Neural progenitor cell (in vitro differentiated cells): ENCODE results near the gene COL23A1. TPM values are rescaled to one million over a fixed set of nuclear protein-coding genes. Genes with fewer than 3 reads are reported as not detected.

Experiments
- DNase-seq: peaks from one replicate; pipeline ENCODE4 v3.0.0-alpha.2; 2016; ENCODE audit warnings: low spot score
- H2AFZ ChIP-seq: fragments of 200-600 bp; sonication (generic); replicated peaks from 2 replicates; pipeline ENCODE4 v1.6.1; 2016; ENCODE audit warnings: antibody characterized with exemption
- H3F3A ChIP-seq: fragments of 200-600 bp; sonication (generic); 2 replicates; pipeline ENCODE4 v1.6.1; 2016; ENCODE audit warnings: antibody characterized with exemption, low read depth
- H3K27ac ChIP-seq: fragments of 200-600 bp; sonication (generic); 2 replicates; pipeline ENCODE4 v1.5.1; 2016; ENCODE audit warnings: mild to moderate bottlenecking
- H3K27me3 ChIP-seq: fragments of 200-600 bp; sonication (generic); 2 replicates; pipeline ENCODE4 v1.6.1; 2016; ENCODE audit warnings: mild to moderate bottlenecking, moderate library complexity
- H3K36me3 ChIP-seq: fragments of 200-600 bp; sonication (generic); 2 replicates; pipeline ENCODE4 v1.5.1; 2016
- H3K4me1 ChIP-seq: fragments of 200-600 bp; sonication (generic); 2 replicates; pipeline ENCODE4 v1.6.1; 2016; ENCODE audit warnings: mixed run types
- H3K4me2 ChIP-seq: fragments of 200-600 bp; sonication (generic); 2 replicates; pipeline ENCODE4 v1.6.1; 2016
- H3K4me3 ChIP-seq: fragments of 200-600 bp; sonication (generic); 2 replicates; pipeline ENCODE4 v1.5.1; 2016
- H3K79me2 ChIP-seq: fragments of 200-600 bp; sonication (generic); 2 replicates; pipeline ENCODE4 v1.6.1; 2016; ENCODE audit warnings: low read depth
- H3K9ac ChIP-seq: fragments of 200-600 bp; sonication (generic); 2 replicates; pipeline ENCODE4 v1.6.1; 2016
- H3K9me3 ChIP-seq: fragments of 200-600 bp; sonication (generic); 2 replicates; pipeline ENCODE4 v1.5.1; 2016; ENCODE audit warnings: low read depth
- H4K20me1 ChIP-seq: fragments of 200-600 bp; sonication (generic); 2 replicates; pipeline ENCODE4 v1.6.1; 2016; ENCODE audit warnings: low read depth
- H3K27ac Mint-ChIP-seq: 3 replicates; pipeline ENCODE4 v1.8.0; 2021; ENCODE audit warnings: mixed read lengths
- H3K27me3 Mint-ChIP-seq: 2 replicates; pipeline ENCODE4 v1.8.0; 2022; ENCODE audit warnings: low read depth, mild to moderate bottlenecking, inconsistent platforms, moderate library complexity, mixed read lengths; ENCODE audit not compliant: insufficient read depth
- H3K36me3 Mint-ChIP-seq: 3 replicates; pipeline ENCODE4 v1.8.0; 2021; ENCODE audit warnings: mixed read lengths
- H3K4me1 Mint-ChIP-seq: 3 replicates; pipeline ENCODE4 v1.8.0; 2021; ENCODE audit warnings: mixed read lengths
- H3K4me3 Mint-ChIP-seq: 3 replicates; pipeline ENCODE4 v1.8.0; 2021; ENCODE audit warnings: mild to moderate bottlenecking, moderate library complexity, mixed read lengths
- H3K9me3 Mint-ChIP-seq: 3 replicates; pipeline ENCODE4 v1.8.0; 2020; ENCODE audit warnings: mixed read lengths
- CTCF ChIP-seq: fragments of 200-600 bp; sonication (generic); IDR thresholded peaks from 2 replicates; pipeline ENCODE4 v1.5.1; 2017; ENCODE audit warnings: antibody characterized with exemption, mild to moderate bottlenecking
- EZH2 ChIP-seq: fragments of 200-600 bp; sonication (generic); IDR thresholded peaks from 2 replicates; pipeline ENCODE4 v1.6.1; 2017; ENCODE audit warnings: antibody characterized with exemption, mild to moderate bottlenecking, moderate library complexity
- EZH2phosphoT487 ChIP-seq: fragments of 200-600 bp; sonication (generic); IDR thresholded peaks from 2 replicates; pipeline ENCODE4 v1.6.1; 2017; ENCODE audit warnings: antibody characterized with exemption
- total RNA-seq: library from RNA; depleted of rRNA; stranded (reverse); fragments of >200 nt; gene quantifications from 2 replicates; pipeline ENCODE4 v1.2.3, GENCODE V29; 2015; ENCODE audit warnings: low replicate concordance

The COL23A1 gene
- total RNA-seq, 1 donor from 2014 or later = not detected

GRCh38 chr5:178273041-178273440 is 317.2 kb downstream of the COL23A1 start:
- Mint-ChIP-seq H3K27me3 (peaks cover 4% of the 10 kb centered on the region), H3K9me3 (peaks cover 7% of the 10 kb centered on the region), H3K4me1 (peaks cover 5% of the 10 kb centered on the region), H3K36me3 (no peaks in the 10 kb centered on the region), H3K4me3 (no peak overlapping the region), H3K27ac (peak overlapping the region; percentile 78)
- Histone ChIP-seq H3K36me3 (no peaks in the 10 kb centered on the region), H3K27me3 (no peaks in the 10 kb centered on the region), H3K79me2 (no peaks in the 10 kb centered on the region), H2AFZ (no peak overlapping the region), H3F3A (no peaks in the 10 kb centered on the region), H3K9me3 (no peaks in the 10 kb centered on the region), H4K20me1 (no peaks in the 10 kb centered on the region), H3K27ac (no peak overlapping the region), H3K4me1 (peaks cover 2% of the 10 kb centered on the region), H3K9ac (no peak overlapping the region), H3K4me3 (no peak overlapping the region), H3K4me2 (no peak overlapping the region)
- no peak for TF ChIP-seq CTCF
- no peak for TF ChIP-seq EZH2phosphoT487
- TF ChIP-seq EZH2 = no peak
- no peak for DNase-seq

- TF ChIP-seq EZH2 (no peak), CTCF (no peak), EZH2phosphoT487 (no peak)
- Histone ChIP-seq H3K4me1 (peaks cover 2% of the 10 kb centered on the region), H3K36me3 (no peaks in the 10 kb centered on the region), H3K4me3 (no peak overlapping the region), H2AFZ (no peak overlapping the region), H3K79me2 (no peaks in the 10 kb centered on the region), H4K20me1 (no peaks in the 10 kb centered on the region), H3K9me3 (no peaks in the 10 kb centered on the region), H3K4me2 (no peak overlapping the region), H3K27me3 (no peaks in the 10 kb centered on the region), H3K9ac (no peak overlapping the region), H3K27ac (no peak overlapping the region), H3F3A (no peaks in the 10 kb centered on the region)
- DNase-seq = no peak
- H3K36me3 Mint-ChIP-seq = no peaks in the 10 kb centered on the region
- no peak overlapping the region for H3K27ac Mint-ChIP-seq
- no peak overlapping the region for H3K4me3 Mint-ChIP-seq
- H3K27me3 Mint-ChIP-seq = peaks cover 4% of the 10 kb centered on the region
- H3K9me3 Mint-ChIP-seq = peaks cover 7% of the 10 kb centered on the region
- peaks cover 5% of the 10 kb centered on the region for H3K4me1 Mint-ChIP-seq
Measured at GRCh38 chr5:178272591-178272990, 317.6 kb downstream of the COL23A1 start.

- Histone ChIP-seq H2AFZ (no peak overlapping the region), H3K27ac (no peak overlapping the region), H3F3A (no peaks in the 10 kb centered on the region), H4K20me1 (no peaks in the 10 kb centered on the region), H3K4me3 (no peak overlapping the region), H3K36me3 (no peaks in the 10 kb centered on the region), H3K9me3 (no peaks in the 10 kb centered on the region), H3K9ac (no peak overlapping the region), H3K4me1 (peaks cover 2% of the 10 kb centered on the region), H3K4me2 (no peak overlapping the region), H3K27me3 (no peaks in the 10 kb centered on the region), H3K79me2 (no peaks in the 10 kb centered on the region)
- peaks cover 6% of the 10 kb centered on the region for H3K27me3 Mint-ChIP-seq
- DNase-seq = no peak
- TF ChIP-seq CTCF = no peak
- TF ChIP-seq EZH2phosphoT487 = no peak
- no peak for TF ChIP-seq EZH2
- no peak overlapping the region for H3K4me3 Mint-ChIP-seq
- no peaks in the 10 kb centered on the region for H3K36me3 Mint-ChIP-seq
- peaks cover 5% of the 10 kb centered on the region for H3K4me1 Mint-ChIP-seq
- no peak overlapping the region for H3K27ac Mint-ChIP-seq
- peaks cover 7% of the 10 kb centered on the region for H3K9me3 Mint-ChIP-seq
Measured at GRCh38 chr5:178271726-178272479, 318.3 kb downstream of the COL23A1 start.
